ENCODE data around the gene STX18.

STX18 gene

DNA sequence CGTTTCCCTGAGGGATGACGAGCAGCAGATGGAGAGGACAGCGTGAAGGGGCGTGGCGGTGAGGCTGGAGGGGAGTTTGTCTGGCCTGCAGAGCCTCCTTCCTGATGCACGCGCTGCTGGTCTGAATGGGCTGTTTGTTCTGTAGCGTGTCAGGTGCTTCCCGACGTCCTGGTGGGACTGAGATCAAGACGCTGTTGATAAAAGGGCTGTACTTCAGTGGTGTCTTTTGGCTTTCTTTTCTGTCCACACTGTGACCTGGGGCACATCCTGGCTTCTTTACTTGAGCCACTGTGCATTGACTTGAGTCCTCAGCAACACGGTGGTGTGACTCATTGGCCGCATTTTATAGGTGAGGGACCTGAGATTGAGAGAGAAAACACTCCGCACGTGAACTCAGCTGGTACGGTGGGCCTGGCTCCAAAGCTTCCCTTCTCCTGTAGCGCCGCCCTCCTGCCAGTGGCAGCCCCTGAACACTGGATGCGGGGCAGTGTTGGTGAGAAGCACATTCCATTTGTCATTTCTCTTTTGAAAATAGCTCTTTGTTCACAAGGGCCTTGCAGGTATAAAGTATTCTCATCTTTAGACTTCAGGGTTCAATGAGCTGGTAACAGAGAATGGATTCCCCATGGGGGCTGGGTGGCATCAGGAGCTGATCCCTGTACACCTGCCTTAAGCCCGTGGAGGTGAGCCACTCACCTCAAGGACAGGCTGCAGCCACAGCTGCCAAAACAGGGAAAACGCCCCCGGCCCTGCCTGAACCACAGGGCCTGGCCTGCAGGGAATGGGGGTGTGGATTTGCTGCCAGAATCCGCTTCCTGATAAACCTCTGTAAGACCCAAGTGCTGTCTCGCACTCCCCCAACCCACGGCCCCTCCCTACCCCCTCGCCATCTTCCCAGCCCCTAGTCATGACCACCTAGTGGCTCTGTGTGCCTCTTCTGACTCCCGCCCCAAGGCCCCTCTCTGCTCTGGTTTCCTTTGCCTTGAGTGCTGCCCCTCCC, 125.7 kb downstream of the STX18 start:
- DNase-seq = no peak

DNA sequence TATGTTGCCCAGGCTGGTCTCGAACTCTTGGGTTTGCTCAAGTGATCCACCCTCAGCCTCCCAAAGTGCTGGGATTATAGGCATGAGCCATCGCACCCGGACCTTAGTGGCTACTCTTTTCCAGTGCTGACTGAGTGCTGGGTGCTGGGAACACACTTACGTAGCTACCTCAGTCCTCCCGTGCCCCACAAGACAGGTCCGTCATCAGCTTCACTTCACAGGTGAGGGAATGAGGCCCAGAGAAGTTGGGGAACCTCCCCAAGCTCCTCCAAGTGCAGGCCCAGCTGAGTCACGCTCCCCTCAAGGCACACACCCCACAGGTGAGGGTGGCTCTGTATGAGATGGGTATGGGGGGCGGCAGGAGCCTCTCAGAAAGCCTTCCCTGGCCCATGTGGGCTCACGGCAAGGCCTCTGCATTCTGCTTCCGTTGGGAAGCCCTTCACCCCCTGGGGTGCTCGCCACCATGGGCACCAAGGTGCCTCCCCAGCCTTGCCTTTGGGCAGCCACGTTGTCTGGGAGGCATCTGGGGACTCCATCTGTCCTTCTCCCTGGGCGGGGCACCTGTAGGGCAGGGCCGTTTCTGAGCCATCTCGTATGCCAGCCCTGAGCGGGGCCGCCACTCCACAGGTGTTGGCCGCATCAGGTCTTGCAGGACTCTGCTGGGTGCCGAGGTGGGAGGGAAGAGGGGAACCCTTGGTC, 126.6 kb downstream of the STX18 start:
- no peak for DNase-seq

DNA sequence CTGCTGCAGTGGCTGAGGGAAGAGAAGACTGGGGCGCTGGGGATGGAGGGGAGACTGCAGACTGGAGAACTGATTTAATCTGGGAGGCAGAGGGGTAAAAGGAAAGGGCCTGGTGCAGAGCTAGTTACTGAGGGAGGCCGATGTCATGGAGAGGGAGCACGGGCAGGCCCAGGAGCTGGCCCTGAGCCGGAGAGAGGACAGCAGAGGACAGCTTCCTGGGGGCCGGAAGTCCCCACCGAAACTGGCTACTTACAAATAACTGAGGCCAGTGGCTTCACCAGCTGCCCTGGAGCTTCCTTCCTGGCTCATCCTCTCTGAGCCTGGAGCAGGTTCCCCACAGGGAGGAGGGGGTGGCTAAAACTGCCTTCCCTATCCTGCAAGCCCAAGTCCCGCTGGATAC, 128.0 kb downstream of the STX18 start:
- DNase-seq = no peak

DNA sequence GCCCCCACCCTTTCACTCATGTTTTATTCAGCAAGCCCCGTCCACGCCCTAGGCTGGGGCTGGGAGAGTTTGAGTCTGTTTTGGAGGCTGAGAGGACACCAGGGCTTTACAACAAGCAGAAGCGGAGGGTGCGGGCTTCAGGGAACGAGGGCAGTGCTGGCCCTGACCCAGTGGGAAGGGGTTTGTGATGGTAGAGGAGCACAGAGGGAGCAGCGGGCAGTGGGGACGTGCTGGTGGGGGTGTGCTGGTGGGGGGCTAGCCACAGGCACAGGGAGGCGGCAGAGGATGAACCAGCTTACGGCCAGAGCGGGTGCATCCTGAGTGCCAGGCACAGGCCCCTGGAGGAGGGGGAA, 128.5 kb downstream of the STX18 start:
- no peak for DNase-seq

DNA sequence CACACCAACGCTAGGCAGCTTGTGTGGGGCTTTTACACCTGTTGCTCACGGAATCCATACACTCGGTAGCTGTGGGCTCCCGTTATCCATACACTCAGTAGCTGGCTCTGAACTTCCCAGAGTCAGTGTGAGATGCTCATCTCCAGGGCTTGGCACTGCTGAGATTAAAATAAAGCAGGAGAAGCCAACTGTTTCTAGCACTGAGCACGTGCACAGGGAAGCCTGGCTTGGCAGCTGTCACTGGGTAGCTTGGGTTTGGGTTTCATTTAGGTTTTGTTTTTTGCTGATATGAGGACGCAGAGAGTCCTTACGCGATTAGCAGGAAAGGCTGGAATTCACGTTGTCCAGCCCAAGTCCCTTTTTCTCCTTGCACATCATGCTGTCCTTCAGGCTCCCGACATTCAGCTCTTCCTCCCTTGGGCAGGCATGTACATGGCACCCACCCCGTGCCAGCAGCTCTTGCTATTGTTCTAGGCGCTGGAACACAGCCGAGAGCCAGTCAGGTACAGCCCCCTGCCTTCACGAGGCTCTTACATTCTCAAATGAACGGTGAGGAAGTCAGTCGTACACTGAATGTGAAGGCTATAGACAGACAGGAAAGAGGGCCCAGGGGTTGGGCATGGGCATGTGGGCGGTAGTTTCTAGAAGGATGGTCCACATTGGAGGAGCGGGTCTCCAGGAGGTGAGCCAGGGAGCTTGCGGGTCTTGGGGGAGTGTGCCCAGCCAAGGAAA, 129.0 kb downstream of the STX18 start:
- no peak for DNase-seq

DNA sequence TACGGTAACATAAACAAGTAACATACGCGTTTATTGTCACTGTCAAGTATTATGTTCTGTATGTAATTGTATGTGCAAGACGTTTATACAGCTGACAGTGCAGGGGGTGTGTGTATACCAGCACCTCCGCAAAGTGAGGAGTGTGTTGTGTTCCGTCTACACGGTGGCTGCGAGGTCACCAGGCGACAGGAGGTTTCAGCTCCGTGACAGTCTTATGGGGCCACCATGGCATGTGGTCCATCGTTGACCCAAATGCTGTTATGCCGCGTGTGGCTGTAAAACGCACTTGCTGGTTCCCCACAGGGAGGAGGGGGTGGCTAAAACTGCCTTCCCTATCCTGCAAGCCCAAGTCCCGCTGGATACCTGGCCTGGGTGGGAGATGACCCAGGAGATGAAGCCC, 129.9 kb downstream of the STX18 start:
- no peak for DNase-seq

DNA sequence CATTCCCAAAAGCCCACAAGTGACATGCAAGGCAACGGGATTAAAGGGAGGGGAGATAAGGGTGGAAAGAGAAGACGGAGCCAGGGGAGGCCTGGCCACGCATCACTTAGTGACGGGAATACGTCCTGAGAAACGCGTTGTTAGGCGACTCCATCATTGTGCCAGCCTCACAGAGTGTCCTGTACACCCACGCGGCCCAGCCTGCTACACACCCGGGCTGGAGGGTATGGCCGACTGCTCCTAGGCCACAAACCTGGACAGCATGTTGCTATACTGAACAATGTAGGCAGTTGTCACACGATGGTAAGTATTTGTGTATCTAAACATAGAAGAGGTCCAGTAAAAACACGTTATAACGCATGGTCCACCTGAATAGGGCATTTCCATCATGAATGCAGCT, 131.6 kb downstream of the STX18 start:
- no peak for DNase-seq

DNA sequence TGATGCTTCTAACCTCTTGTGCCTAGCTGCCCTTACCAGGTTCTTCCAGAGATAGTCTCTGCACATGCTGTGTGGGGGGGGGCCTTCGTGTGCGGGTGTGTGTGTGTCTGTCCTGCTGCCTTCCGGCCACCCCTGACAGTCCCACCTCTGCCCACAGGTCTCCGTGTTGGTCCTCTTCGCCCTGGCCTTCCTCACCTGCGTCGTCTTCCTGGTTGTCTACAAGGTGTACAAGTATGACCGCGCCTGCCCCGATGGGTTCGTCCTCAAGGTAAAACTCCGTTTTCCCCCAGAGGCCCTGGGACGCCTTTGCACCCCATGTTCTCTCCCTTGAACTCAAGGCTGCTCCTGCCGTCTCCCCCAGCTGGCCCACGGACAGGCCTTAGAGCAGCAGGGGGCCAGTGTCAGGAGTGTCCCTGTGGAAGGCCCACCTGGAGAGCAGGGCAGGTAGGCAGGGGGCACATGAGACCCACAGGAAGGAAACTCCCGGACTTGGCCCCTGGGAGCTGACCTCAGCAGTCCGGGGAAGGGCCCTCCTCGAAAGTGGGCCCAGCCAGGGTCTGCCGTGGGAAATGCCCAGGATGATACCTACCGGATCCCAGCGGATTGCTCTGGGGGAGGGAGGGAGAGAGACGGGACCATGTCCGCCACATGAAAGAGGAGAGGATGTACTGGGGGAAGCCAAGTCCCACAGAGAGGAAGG, 132.3 kb downstream of the STX18 start:
- DNase-seq = no peak

DNA sequence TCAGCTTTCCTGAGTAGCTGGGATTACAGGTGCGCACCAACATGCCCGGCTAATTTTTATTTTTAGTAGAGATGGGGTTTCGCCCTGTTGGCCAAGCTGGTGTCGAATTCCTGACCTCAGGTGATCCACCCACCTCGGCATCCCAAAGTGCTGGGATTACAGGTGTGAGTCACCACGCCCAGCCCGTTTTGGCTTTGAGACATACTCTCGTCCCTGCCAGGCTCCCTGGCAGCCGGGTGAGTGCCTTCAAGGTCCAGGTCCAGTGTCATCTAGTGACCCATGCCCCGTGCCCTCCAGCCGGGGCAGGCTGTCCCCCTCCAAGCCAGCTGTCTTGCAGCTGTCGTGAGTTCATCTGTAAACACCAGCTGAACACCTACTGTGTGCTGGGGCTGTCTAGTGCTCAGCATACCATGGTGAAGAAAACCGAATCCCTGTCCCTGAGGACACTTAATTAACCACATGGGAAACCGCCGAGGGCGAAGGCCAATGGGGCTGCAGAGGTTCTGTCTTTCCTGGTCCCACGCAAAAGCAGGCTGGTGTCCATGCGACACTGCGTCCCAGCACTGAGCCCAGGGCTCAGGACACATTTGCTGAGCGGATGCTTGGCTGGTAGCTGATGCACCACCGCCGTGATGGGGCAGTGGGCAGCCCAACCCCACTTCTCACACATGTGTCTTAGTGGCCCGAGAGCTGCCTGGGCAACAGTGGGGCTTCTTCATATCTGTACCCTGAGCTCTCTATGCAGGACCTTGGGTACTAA, 133.1 kb downstream of the STX18 start:
- no peak for DNase-seq

DNA sequence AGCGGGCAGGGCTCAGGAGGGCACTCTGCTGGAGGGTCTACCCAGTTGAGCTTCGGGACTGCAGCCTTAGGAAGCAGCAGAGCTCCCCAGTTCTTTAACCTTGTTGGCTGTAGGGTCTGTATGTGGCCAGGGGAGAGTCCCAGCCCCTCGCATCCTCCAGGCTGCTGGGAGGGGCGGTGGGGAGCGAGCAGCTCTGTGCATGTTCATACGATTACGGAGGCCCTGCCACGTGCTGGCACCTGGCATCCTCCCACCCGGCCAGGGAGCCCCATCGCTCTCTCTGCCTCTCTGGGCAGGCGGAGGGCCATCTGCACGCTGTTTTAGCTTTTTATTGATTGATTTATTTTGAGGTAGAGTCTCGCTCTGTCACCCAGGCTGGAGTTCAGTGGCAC, 133.7 kb downstream of the STX18 start:
- no peak for DNase-seq

DNA sequence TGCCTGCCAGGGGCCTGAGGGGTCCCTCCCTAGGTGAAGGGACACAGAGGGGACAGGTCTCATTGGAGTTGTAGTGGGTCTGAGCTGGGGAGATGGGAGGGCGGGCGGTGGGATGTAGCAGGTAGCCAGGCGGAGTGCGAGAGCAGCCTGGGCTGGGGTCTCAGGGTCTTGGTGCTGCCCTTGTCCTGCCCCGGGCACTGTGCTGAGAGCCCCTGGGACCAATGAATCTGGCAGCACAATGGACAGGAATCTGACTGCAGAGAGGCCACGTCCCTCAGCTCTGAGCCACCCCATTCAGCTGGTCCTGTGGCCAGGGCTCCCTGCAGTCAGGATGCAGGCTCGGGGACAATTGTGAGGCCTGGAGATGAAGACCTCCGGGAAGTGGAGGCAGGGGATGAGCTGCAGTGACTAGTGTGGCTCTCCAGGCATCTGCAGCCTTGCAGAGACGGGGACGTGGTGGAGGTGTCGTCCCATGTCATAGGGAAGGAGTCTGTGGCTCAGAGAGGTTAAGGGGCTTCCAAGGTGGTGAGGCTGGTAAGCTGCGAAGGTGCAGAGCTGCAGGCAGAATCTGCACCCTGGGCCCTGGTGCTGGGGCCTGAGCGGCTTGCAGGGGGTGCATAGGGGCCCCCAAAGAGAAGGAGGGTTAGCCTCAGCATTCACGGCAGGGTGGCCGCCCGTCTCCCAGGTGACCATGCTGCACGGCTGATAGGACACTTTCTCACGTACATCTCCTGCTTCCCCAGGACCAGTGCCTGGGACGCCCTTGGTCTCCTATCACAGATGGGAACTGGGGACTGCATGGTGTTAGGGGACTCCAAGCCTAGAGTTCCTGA, 134.3 kb downstream of the STX18 start:
- DNase-seq = no peak

DNA sequence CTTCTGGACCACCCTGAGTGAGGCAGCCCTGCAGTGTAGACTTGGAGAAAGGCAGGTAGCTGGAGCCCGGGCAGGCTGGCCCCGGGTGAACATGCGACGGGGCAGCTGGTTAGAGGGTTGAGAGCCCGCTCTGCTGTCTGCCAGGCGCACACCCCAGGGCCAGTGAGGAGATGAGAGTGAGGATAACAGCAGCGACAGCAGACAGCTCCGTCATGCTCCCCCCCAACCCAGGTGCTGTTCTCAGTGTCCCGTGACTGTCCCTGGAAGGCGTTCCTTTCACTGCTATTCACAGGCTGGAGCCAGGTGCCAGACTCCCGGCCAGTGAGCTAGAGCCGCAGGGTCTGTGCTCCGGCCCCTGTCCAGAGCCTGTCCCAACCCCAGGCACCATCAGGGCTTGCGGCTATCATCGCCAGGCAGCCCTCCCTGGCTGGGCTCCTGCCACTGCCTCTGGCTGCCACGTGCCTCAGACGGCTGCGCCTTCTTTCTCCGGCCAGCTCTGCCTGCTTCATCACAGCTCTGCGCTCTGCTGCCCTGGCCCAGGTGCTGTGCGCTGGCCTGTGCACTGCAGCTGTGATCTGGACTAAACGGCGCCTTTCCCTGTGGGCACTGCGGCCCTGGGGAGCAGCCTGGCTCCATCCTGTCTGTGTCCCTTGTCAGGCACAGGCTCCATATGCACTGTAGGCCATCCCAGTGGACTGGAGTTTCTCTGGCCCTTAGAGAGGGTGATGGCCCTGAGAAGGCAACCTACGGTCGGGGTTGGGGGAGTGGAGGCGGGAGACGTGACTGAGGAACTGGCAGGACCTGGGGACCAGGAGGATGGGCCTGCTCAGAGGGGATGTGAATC, 135.2 kb downstream of the STX18 start:
- DNase-seq = no peak

DNA sequence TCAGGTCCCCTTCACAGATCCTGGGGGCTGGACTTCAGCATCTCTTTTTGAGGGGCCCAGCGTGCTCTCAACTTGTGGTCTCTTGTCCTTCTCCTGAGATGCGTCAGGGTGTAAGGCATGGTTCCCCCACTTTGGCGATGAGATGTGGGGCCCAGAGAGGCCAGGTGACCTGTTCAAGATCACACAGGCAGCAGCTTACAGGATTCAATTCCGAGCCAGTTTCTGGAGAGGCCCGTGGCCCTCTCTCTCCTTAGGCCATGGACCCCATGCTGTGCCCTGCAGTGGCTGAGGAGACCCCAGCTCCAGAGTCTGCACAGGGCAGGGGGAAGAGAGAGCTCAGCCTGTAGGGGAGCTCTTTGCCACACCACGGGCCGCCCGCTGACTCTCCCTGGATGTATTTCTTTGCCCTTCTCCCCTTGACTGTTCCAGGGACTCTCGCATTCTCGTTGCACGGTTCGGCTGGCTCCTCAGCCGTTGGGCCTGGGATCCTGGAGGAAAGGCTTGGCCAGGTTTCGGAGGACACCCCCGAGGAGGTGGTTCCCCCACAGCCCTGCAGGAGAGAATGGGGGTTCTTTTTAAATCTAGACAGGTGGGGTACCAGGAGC, 136.4 kb downstream of the STX18 start:
- no peak for DNase-seq

DNA sequence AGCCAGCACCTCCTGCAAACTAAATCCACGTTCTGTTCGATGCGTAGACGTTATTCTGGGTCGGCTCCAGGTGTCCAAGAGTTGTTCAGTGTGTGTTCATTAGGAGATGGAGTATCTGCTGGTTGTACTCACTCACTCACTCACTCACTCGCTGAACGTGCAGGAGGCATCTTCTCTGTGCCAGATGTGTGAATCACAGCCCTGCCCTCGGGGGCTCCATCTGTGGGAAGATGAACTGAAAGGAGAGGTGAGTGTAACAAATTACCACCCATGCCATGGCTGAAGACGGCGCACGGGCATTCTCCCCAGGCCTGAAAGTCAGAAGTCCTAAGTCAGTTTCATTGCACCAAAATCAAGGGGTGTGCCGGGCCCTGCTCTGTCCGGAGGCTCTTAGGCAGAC, 138.9 kb downstream of the STX18 start:
- DNase-seq = no peak

DNA sequence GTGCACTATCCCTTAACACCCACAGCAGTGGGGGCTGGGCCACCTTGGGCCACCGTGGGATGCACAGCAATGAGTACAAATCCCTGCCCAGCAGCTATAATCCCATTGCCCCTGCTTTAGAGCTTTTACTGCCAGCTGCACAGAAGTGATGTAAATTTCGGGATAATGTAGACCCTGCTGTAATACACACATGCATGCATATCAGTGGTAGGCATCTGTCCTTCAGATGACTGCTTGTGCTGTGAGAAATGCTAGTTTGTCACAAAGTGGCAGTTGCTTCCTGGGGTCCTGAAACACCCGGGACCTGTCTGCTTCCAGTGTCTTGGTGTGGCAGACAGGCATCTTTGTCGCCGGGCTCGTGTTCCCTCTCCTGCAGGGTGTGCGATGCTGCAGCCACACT, 140.8 kb downstream of the STX18 start:
- DNase-seq = no peak

DNA sequence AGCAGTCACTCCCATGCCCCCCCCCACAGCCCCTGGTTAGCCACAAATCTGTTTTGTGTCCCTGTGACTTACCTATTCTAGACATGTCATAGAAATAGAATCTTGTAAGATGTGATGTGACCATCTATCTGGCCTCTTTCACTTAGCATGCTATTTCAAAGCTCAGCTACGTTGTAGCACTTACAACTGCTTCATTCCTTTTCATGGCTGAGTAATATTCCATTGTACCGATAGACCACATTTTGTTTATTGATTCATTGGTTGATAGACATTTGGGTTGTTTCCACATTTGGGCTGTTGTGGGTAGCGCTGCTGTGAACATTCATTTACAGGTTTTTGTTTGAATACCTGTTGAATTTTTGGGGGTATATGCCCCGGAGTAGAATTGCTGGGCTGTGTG, 143.4 kb downstream of the STX18 start:
- DNase-seq = no peak

DNA sequence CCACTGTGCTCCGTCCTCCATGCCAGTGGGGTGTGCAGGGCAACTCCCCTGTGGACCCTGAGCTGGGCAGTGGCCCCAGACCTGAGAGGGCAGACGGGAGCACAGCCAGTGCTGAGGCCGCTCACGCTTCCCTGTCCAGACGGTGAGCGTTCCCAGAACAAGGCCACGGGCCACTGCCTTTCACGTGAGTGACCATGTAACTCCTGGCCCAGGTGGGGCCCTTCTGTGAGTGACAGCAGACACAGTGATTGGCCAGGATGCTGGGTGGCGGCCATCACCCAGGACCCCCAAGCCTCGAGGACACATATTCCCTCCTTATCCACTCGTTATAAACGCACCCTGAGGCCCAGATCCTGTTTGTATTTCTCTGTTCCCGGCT, 144.4 kb downstream of the STX18 start:
- no peak for DNase-seq

DNA sequence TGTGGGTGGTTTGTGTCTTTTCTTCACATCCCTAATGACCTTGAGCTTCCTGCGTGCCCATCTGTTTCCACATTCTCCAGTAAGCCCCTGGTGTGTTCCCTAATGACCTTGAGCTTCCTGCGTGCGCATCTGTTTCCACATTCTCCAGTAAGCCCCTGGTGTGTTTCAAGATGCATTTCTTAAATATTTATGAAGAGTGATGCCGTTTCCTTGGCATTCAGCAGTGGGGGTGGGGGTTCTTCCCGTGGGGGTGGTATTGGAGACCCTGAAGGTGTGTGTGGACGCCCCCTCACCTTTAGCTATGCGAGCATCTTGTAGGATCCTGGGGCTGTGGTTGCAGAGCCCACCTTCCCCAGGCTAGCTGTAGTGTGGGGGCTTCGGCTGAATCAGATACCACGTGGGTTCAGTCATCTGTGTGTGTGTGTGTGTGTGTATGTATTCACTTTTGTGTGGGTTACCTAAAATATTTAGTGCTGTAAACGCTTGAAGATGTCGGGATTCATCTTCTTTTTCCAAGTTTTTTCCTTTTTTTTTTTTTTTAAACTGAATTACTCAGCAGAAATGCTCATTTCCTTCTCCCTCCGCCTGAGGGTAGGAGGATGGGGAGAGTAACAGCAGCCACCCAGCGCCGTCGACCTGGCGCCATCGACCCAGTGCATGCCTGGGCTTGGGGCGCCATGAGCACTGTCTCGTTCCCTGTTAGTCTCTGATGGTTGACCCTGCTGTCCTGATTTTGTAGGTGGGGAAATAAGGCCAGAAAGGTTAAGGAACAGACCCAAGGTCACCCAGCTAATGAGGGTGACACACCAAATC, 145.0 kb downstream of the STX18 start:
- DNase-seq = no peak
